Measurements from ENCODE around the gene TMEM186.
"Not testable (repeated sequence)": the region's sequence is repeated elsewhere in the genome, so short reads cannot be mapped to it uniquely, and the experiment has no call there.

TMEM186 gene

GRCh38 chr16:8797364-8798173, at the start of gene TMEM186, which contains the start of gene PMM2:
TMEM186 (minus strand) TSS chr16:8797639; CDS start chr16:8797614, 25 bp downstream.
PMM2 (plus strand) TSS chr16:8797839; CDS start chr16:8797883, 44 bp downstream.
- peak; percentile 90 for DNase-seq

GRCh38 chr16:8847145-8847544, 49.7 kb upstream of the TMEM186 start:
- DNase-seq = no peak

GRCh38 chr16:8846401-8846932, 49.0 kb upstream of the TMEM186 start:
- DNase-seq = no peak

- DNase-seq = no peak
Measured at GRCh38 chr16:8845699-8846298, 48.4 kb upstream of the TMEM186 start.

- not testable (repeated sequence) for DNase-seq
Measured at GRCh38 chr16:8843296-8843695, 45.9 kb upstream of the TMEM186 start.

- DNase-seq = not testable (repeated sequence)
Measured at GRCh38 chr16:8842016-8842415, 44.6 kb upstream of the TMEM186 start.

GRCh38 chr16:8837594-8837993, 40.2 kb upstream of the TMEM186 start:
- not testable (repeated sequence) for DNase-seq

- DNase-seq = not testable (repeated sequence)
Measured at GRCh38 chr16:8836797-8837196, 39.4 kb upstream of the TMEM186 start.

GRCh38 chr16:8832717-8833105, 35.3 kb upstream of the TMEM186 start:
- no peak for DNase-seq

GRCh38 chr16:8831871-8832716, 34.7 kb upstream of the TMEM186 start:
- no peak for DNase-seq

GRCh38 chr16:8831450-8831849, 34.0 kb upstream of the TMEM186 start:
- DNase-seq = no peak

- DNase-seq = no peak
Measured at GRCh38 chr16:8828541-8829165, 31.2 kb upstream of the TMEM186 start.

GRCh38 chr16:8826278-8826879, 28.9 kb upstream of the TMEM186 start:
- DNase-seq = no peak

GRCh38 chr16:8822403-8822802, 25.0 kb upstream of the TMEM186 start:
- no peak for DNase-seq

- no peak for DNase-seq
Measured at GRCh38 chr16:8819411-8820034, 22.1 kb upstream of the TMEM186 start.

GRCh38 chr16:8818504-8819270, 21.2 kb upstream of the TMEM186 start:
- DNase-seq = no peak

GRCh38 chr16:8816967-8817655, 19.7 kb upstream of the TMEM186 start:
- DNase-seq = no peak

- no peak for DNase-seq
Measured at GRCh38 chr16:8814095-8814806, 16.8 kb upstream of the TMEM186 start.

- no peak for DNase-seq
Measured at GRCh38 chr16:8812162-8812843, 14.9 kb upstream of the TMEM186 start.
